SH-SY5Y (cell line): ENCODE data around the gene ABCC2.

Experiments
- GATA2 ChIP-seq: IDR thresholded peaks from 2 replicates; pipeline ENCODE4 v1.6.1; 2011; ENCODE audit warnings: mild to moderate bottlenecking, low read depth, low read length
- GATA3 ChIP-seq: IDR thresholded peaks from 2 replicates; pipeline ENCODE4 v1.6.1; 2011; ENCODE audit warnings: low read depth, mild to moderate bottlenecking, low read length, moderate library complexity

GRCh38 chr10:99781734-99782429 lies 558 bp upstream of the ABCC2 start:
- no peak for TF ChIP-seq GATA2
- TF ChIP-seq GATA3, result no peak
